ENCODE measurements around the gene SLC35G2.

SLC35G2 gene

DNA sequence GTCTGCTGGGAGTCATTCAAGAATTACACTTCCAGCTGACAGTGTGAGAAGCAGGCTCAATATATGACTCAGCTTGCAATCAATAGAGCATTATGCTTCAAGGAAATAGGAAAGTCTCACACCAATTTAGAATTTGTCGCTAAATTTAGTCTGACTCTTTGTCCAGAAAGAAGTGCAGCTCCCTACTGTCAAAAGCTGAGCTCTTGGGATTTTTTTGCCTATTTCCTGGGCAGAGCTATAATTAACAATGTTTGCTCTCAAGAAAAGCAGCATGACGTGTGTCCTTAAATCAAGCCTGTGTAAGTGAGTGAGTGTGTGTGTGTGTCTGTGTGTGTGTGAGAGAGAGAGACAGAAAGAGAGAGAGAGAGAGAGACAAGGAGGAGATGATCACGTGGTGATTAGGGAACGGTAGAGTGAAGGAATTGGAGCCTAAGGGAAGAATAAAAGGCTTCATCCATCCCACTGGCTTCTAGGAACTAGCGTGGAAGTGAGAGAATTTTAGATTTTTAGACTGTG, 16.4 kb upstream of the SLC35G2 start:
- H3K4me3 ChIP-seq (ENCODE audit: low read depth, low read length): no peak overlapping the region
- TF ChIP-seq POLR2A (IDR thresholded peaks at IDR 0.05; ENCODE audit: extremely low read depth, insufficient read length): no peak
- TF ChIP-seq, protein P1, sequence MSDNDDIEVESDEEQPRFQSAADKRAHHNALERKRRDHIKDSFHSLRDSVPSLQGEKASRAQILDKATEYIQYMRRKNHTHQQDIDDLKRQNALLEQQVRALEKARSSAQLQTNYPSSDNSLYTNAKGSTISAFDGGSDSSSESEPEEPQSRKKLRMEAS (IDR thresholded peaks at IDR 0.05; ENCODE audit: low read depth, low read length): no peak
- no peak for DNase-seq (ENCODE audit: low read depth)

DNA sequence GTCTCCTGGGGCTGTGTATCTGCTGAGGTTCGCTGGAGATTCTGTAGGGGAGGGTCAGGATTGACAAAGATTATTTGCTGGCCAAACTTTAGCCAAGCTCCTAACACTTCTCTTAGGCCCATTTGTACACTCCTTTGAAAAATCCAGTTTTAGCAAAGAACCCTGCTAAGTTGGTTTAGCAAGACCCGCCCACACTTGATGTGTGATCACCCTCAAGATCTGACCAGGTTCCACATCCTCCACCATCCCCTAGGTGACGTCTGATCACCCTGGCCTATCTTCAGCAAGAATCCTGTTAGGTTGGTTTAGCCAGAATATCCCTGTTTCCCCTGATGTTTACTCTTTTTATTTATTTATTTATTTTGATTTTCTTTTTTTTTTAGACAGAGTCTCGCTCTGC, 14.8 kb upstream of the SLC35G2 start:
- no peak overlapping the region for H3K4me3 ChIP-seq (ENCODE audit: low read depth, low read length)
- no peak for DNase-seq (ENCODE audit: low read depth)
- TF ChIP-seq, protein P1 (IDR thresholded peaks at IDR 0.05; ENCODE audit: low read depth, low read length): no peak
- TF ChIP-seq, protein P2, sequence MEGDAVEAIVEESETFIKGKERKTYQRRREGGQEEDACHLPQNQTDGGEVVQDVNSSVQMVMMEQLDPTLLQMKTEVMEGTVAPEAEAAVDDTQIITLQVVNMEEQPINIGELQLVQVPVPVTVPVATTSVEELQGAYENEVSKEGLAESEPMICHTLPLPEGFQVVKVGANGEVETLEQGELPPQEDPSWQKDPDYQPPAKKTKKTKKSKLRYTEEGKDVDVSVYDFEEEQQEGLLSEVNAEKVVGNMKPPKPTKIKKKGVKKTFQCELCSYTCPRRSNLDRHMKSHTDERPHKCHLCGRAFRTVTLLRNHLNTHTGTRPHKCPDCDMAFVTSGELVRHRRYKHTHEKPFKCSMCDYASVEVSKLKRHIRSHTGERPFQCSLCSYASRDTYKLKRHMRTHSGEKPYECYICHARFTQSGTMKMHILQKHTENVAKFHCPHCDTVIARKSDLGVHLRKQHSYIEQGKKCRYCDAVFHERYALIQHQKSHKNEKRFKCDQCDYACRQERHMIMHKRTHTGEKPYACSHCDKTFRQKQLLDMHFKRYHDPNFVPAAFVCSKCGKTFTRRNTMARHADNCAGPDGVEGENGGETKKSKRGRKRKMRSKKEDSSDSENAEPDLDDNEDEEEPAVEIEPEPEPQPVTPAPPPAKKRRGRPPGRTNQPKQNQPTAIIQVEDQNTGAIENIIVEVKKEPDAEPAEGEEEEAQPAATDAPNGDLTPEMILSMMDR (IDR thresholded peaks at IDR 0.05; ENCODE audit: low read depth, low read length): no peak

DNA sequence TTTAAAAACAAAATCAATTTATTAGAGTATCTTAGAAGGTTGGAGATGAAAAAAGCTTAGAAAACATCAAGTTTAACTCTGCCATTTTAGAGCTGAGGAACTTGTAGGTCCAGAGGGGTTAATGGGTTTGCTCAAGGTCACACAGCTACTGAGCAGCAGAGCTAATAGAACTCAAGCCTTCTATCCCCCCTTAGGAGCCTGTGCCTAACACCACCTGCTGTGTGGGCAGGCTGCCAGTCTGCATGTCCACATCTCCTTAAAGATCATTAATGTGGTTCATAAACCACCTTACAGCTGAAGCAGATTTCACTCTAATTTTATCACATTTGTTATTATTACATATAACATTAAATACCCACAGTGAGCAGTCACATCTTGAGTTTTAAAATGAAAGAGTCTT, 14.1 kb upstream of the SLC35G2 start:
- TF ChIP-seq POLR2A (IDR thresholded peaks at IDR 0.05; ENCODE audit: extremely low read depth, insufficient read length): no peak
- TF ChIP-seq, protein P1 (IDR thresholded peaks at IDR 0.05; ENCODE audit: low read depth, low read length): no peak
- TF ChIP-seq, protein P2 (IDR thresholded peaks at IDR 0.05; ENCODE audit: low read depth, low read length): no peak
- TF ChIP-seq MYC (IDR thresholded peaks at IDR 0.05; ENCODE audit: low read depth, low read length): no peak
- no peak for DNase-seq (ENCODE audit: low read depth)

DNA sequence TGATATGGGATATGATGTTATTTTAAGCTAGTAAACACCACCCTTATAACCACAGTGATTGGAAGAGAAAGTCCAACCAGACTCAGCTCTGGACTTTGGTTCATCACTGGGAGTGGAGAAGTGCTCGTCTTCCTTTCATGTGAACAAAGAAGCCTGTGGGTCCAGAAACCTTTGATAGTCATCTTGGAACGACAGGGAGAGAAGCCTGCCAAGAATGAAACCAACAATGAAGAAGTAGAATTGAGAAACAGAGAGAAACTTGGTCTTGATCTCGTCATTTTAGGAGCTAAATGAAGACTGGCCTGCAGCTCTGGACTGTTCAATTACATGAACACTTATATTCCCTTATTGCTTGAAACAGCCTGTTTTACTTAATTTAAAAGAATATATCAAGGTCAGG, 13.1 kb upstream of the SLC35G2 start:
- no peak for DNase-seq (ENCODE audit: low read depth)
- H3K4me3 ChIP-seq (ENCODE audit: low read depth, low read length): no peak overlapping the region
- TF ChIP-seq, protein P1 (IDR thresholded peaks at IDR 0.05; ENCODE audit: low read depth, low read length): no peak
- no peak for TF ChIP-seq POLR2A (IDR thresholded peaks at IDR 0.05; ENCODE audit: extremely low read depth, insufficient read length)
- TF ChIP-seq, protein P2 (IDR thresholded peaks at IDR 0.05; ENCODE audit: low read depth, low read length): no peak
- TF ChIP-seq MYC (IDR thresholded peaks at IDR 0.05; ENCODE audit: low read depth, low read length): no peak

More for the DNA sequence above, 14.1 kb upstream of the SLC35G2 start:
- no peak overlapping the region for H3K4me3 ChIP-seq (ENCODE audit: low read depth, low read length)

DNA sequence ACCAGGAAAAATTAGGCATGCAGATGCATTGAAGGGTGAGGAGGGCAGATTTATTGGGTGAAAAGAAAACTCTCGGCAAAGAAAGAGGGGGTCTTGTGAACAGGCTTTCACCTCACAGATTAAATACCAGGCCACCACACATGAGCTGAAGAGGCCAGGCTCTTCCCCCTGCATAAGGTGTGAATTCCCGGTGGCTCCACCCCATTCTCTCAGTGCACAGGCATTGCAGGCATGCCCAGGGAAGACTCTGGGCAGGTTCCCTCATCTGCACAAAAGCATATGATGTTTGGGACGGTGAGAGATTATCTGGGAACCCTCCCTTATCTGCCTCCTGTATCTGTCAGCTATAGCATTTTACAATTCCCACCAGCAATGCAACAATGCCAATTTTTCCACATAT, 7.2 kb upstream of the SLC35G2 start:
- H3K4me3 ChIP-seq (ENCODE audit: low read depth, low read length): no peak overlapping the region
- TF ChIP-seq, protein P2 (IDR thresholded peaks at IDR 0.05; ENCODE audit: low read depth, low read length): no peak
- no peak for TF ChIP-seq MYC (IDR thresholded peaks at IDR 0.05; ENCODE audit: low read depth, low read length)
- no peak for TF ChIP-seq POLR2A (IDR thresholded peaks at IDR 0.05; ENCODE audit: extremely low read depth, insufficient read length)
- DNase-seq (ENCODE audit: low read depth): no peak

DNA sequence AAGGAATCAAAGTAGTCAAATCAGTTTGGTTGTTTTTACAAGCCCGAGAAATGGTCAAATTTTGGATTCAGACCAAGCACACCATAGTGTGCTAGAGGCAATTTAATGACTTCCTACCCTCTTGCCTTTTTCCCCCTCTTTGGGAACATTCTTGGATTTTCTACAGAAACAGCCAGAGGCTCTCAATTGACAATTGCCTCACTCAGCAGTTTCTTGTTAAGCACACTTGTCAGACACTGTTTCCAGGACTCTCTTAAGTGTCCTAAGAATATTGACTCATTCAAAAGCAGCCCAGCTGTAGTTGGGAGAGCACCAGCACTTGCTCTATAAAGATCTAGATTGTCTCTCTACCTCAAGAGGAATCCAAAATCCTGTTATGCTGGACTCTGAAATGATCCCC, 1.5 kb upstream of the SLC35G2 start:
- no peak for DNase-seq (ENCODE audit: low read depth)
- H3K4me3 ChIP-seq (ENCODE audit: low read depth, low read length): no peak overlapping the region
- TF ChIP-seq, protein P2 (IDR thresholded peaks at IDR 0.05; ENCODE audit: low read depth, low read length): no peak
- TF ChIP-seq POLR2A (IDR thresholded peaks at IDR 0.05; ENCODE audit: extremely low read depth, insufficient read length): no peak
- TF ChIP-seq, protein P1 (IDR thresholded peaks at IDR 0.05; ENCODE audit: low read depth, low read length): no peak
